ENCODE measurements around the gene NLGN1. TPM values are rescaled to one million over a fixed set of nuclear protein-coding genes. Genes with fewer than 3 reads are reported as not detected.

The NLGN1 gene
- total RNA-seq = 2.3 and 5.8 TPM in 2 replicates

GRCh38 chr3:173397161-173398110 is at the start of gene NLGN1:
Gene NLGN1 (plus strand): TSS chr3:173397744.

